ENCODE data around the gene PRR7. TPM values are rescaled to one million over a fixed set of nuclear protein-coding genes. Genes with fewer than 3 reads are reported as not detected.
A peak's percentile ranks its signal among the peaks of the same experiment; 100 is the strongest.

Gene PRR7
- total and polyA plus RNA-seq, 2 of the 13 experiments (the other 11 are each of a cell fraction or from before 2014, with no cell fraction given): 4.8 to 5.0 TPM

DNA sequence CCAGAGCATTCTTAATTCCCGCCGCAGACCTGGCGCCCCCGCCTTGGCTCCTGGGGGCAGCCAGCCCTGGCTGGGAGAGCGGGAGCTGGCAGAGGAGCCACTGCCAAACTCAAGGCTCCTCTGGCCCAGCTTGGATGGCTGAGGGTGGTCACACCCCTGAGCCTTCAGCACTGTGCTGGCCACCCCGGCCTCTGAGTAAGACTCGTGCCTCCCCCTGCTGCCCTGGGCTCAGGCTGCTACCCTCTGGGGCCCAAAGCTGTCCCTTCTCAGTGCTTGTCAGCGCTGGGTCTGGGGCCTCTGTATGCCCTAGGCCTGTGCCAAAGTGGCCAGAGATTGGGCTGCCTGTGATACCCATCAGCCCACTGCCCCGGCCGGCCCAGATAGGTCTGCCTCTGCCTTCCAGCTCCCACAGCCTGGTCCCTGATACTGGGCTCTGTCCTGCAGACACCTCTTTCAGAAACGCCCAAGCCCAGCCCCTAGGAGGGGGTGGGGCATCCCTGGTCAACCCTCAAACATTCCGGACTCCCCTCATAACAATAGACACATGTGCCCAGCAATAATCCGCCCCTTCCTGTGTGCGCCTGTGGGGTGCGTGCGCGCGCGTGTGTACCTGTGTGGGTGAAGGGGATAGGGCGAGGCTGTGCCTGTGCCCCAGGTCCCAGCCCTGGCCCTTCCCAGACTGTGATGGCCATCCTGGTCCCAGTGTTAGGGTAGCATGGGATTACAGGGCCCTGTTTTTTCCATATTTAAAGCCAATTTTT is 4.4 kb upstream of the PRR7 start:
- Histone ChIP-seq H3K4me1 (ENCODE audit: insufficient read depth, low read length) (peaks cover 27% of the 10 kb centered on the region), H3K9ac (ENCODE audit: insufficient read depth, low read depth, low read length) (no peak overlapping the region), H3K9me3 (ENCODE audit: low read length) (no peaks in the 10 kb centered on the region), H3K79me2 (ENCODE audit: insufficient read depth, low read length) (no peaks in the 10 kb centered on the region), H3K36me3 (replicated peaks in 1 of 2; ENCODE audit: control insufficient read depth in 1 of 2, insufficient read depth in 2 of 2, low read length in 2 of 2) (peaks cover 5 to 14% of the 10 kb centered on the region in 2 experiments; a peak in 4 of 5 replicates), H2AFZ (ENCODE audit: low read length) (no peak overlapping the region), H3K27ac (ENCODE audit: extremely low read length, insufficient read depth, low read length) (no peak overlapping the region), H3K27me3 (ENCODE audit: control insufficient read depth in 1 of 2, insufficient read depth in 2 of 2, low read length in 2 of 2) (no peaks in the 10 kb centered on the region), H3K4me2 (ENCODE audit: low read depth, low read length) (no peak overlapping the region), H4K20me1 (ENCODE audit: insufficient read depth, low read length) (peaks cover 2% of the 10 kb centered on the region; the same call in 1 of the 2 replicates), H3K4me3 (replicated peaks in 1 of 3; ENCODE audit: insufficient read depth in 1 of 3, low read depth in 2 of 3, low read length in 3 of 3) (no peak overlapping the region)
- intact Hi-C loops (cut with micrococcal nuclease; ENCODE audit: unreplicated experiment): no loop called here
- CTCF ChIA-PET (ENCODE audit: low intra/inter-chr PET ratio, low total read pairs): no interaction called here
- TF ChIP-seq ZNF597 (CRISPR knock-in tag; IDR thresholded peaks at IDR 0.05) (no peak), MYNN (CRISPR knock-in tag; IDR thresholded peaks at IDR 0.05; ENCODE audit: low read depth) (no peak), NONO (IDR thresholded peaks at IDR 0.05) (no peak), NONO (CRISPR knock-in tag; conservative IDR thresholded peaks at IDR 0.05) (0 out of 2 replicates have a peak, but pooled peaks have one; percentile 13), TBX2 (CRISPR knock-in tag; IDR thresholded peaks at IDR 0.05; ENCODE audit: borderline replicate concordance) (0 out of 2 replicates have a peak, but pooled peaks have one; percentile 5), ZNF513 (CRISPR knock-in tag; conservative IDR thresholded peaks at IDR 0.05) (no peak), XBP1 (CRISPR knock-in tag; IDR thresholded peaks at IDR 0.05) (no peak), AGO2 (optimal IDR thresholded peaks at IDR 0.05; ENCODE audit: low read depth, low read length) (peak; percentile 88), CBFB (CRISPR knock-in tag; IDR thresholded peaks at IDR 0.05) (no peak), POLR2G (IDR thresholded peaks at IDR 0.05; ENCODE audit: low read depth, low read length) (peak; percentile 14; the same call in 1 of the 2 replicates), AGO1 (IDR thresholded peaks at IDR 0.05; ENCODE audit: low read depth, low read length, poor library complexity, severe bottlenecking) (peak; percentile 97), RBFOX2 (IDR thresholded peaks at IDR 0.05; ENCODE audit: low read depth, low read length) (peak; percentile 52; the same call in 1 of the 2 replicates), BHLHE40 (IDR thresholded peaks at IDR 0.05; ENCODE audit: low read length) (no peak), TCF12 (IDR thresholded peaks at IDR 0.05) (no peak), TCF12 (CRISPR knock-in tag; IDR thresholded peaks at IDR 0.05) (no peak)
- TF ChIP-seq, protein P1, sequence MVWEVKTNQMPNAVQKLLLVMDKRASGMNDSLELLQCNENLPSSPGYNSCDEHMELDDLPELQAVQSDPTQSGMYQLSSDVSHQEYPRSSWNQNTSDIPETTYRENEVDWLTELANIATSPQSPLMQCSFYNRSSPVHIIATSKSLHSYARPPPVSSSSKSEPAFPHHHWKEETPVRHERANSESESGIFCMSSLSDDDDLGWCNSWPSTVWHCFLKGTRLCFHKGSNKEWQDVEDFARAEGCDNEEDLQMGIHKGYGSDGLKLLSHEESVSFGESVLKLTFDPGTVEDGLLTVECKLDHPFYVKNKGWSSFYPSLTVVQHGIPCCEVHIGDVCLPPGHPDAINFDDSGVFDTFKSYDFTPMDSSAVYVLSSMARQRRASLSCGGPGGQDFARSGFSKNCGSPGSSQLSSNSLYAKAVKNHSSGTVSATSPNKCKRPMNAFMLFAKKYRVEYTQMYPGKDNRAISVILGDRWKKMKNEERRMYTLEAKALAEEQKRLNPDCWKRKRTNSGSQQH (CRISPR knock-in tag; IDR thresholded peaks at IDR 0.05; ENCODE audit: low read depth): no peak
- no peak for FAIRE-seq
- WGBS (ENCODE audit: low lambda C conversion rate): over 99% methylated on average over 12 of the region's 20 CpGs
- in situ Hi-C loops (cut with HindIII; ENCODE audit: extremely low pct_ligation_motif_present, low pct_unique_long_range_greater_than_20kb): no loop called here
- no TSS peak for BruUV-seq (replicated peaks)
- no peak for ATAC-seq
- DNase-seq (ENCODE audit: low spot score): no peak
- POLR2A ChIA-PET: interaction anchor here (1.3 to 2.0 kb wide), 4 partner anchors 12 to 17 kb away, joined by 3 to 8 read pairs (median 4); partner anchors contain the start of gene GRK6

All from HepG2 (cell line).